ENCODE measurements around the gene NCAM1.
"Not testable (repeated sequence)": the region's sequence is repeated elsewhere in the genome, so short reads cannot be mapped to it uniquely, and the experiment has no call there.

Gene NCAM1

GRCh38 chr11:113296447-113297205 lies 335.4 kb downstream of the NCAM1 start:
- DNase-seq (ENCODE audit: low read depth in 2 of 2, low spot score in 1 of 2) = no peak

- DNase-seq (ENCODE audit: low read depth in 2 of 2, low spot score in 1 of 2) = not testable (repeated sequence)
Observed at GRCh38 chr11:113298496-113298895, 337.3 kb downstream of the NCAM1 start.

- DNase-seq (ENCODE audit: low read depth in 2 of 2, low spot score in 1 of 2) = no peak
Observed at GRCh38 chr11:113304916-113305315, 343.7 kb downstream of the NCAM1 start.

GRCh38 chr11:113305440-113306336 lies 344.5 kb downstream of the NCAM1 start:
- DNase-seq (ENCODE audit: low read depth in 2 of 2, low spot score in 1 of 2) = peak; percentile 17 to 28

- no peak for DNase-seq (ENCODE audit: low read depth in 2 of 2, low spot score in 1 of 2)
Observed at GRCh38 chr11:113308601-113309000, 347.4 kb downstream of the NCAM1 start.

GRCh38 chr11:113311536-113311935 lies 350.3 kb downstream of the NCAM1 start:
- DNase-seq (ENCODE audit: low read depth in 2 of 2, low spot score in 1 of 2) = no peak

- DNase-seq (ENCODE audit: low read depth in 2 of 2, low spot score in 1 of 2) = no peak
Observed at GRCh38 chr11:113313601-113314000, 352.4 kb downstream of the NCAM1 start.

- no peak for DNase-seq (ENCODE audit: low read depth in 2 of 2, low spot score in 1 of 2)
Observed at GRCh38 chr11:113314065-113314388, 352.8 kb downstream of the NCAM1 start.

- peak; percentile 71 to 83 for DNase-seq (ENCODE audit: low read depth in 2 of 2, low spot score in 1 of 2)
Observed at GRCh38 chr11:113314389-113315301, 353.4 kb downstream of the NCAM1 start, which contains the start of gene TTC12. TSS of gene TTC12 (plus strand) at chr11:113314583. CDS start at chr11:113316258, 1,675 bp downstream.

GRCh38 chr11:113315811-113316210 lies 354.6 kb downstream of the NCAM1 start:
- no peak for DNase-seq (ENCODE audit: low read depth in 2 of 2, low spot score in 1 of 2)

GRCh38 chr11:113316256-113316655 lies 355.0 kb downstream of the NCAM1 start:
- DNase-seq (ENCODE audit: low read depth in 2 of 2, low spot score in 1 of 2) = no peak

- DNase-seq (ENCODE audit: low read depth in 2 of 2, low spot score in 1 of 2) = no peak
Observed at GRCh38 chr11:113317339-113317738, 356.1 kb downstream of the NCAM1 start.

- DNase-seq (ENCODE audit: low read depth in 2 of 2, low spot score in 1 of 2) = no peak
Observed at GRCh38 chr11:113319085-113319484, 357.9 kb downstream of the NCAM1 start.

GRCh38 chr11:113322158-113322557 lies 360.9 kb downstream of the NCAM1 start:
- no peak for DNase-seq (ENCODE audit: low read depth in 2 of 2, low spot score in 1 of 2)

GRCh38 chr11:113324250-113324649 lies 363.0 kb downstream of the NCAM1 start:
- no peak for DNase-seq (ENCODE audit: low read depth in 2 of 2, low spot score in 1 of 2)

Data from stimulated activated CD8-positive, alpha-beta memory T cell treated with anti-CD3 and anti-CD28 coated beads, Interleukin-4, amount 100 ng/mL, for 4 hours (primary cell).